ENCODE data around the gene GIT2.

DNA sequence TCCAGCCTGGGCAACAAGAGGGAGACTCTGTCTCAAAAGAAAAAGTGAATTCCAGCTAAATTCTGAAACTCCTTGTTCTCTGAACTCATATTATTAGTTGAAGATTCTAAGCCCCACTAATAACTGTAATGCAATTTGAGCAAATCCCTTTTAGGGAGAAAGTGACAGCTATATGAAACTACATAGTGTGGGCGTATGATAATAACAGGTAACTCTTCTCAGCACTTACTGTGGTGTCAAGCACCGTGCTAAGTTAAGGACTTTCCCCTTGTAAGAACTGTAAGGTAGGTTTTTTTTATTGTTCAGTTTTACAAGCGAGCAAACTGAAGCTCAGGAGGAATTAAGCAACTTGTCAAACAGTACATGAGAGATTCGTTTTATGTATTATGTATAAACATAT lies 8.4 kb upstream of the GIT2 start:
- TF ChIP-seq, protein P1, sequence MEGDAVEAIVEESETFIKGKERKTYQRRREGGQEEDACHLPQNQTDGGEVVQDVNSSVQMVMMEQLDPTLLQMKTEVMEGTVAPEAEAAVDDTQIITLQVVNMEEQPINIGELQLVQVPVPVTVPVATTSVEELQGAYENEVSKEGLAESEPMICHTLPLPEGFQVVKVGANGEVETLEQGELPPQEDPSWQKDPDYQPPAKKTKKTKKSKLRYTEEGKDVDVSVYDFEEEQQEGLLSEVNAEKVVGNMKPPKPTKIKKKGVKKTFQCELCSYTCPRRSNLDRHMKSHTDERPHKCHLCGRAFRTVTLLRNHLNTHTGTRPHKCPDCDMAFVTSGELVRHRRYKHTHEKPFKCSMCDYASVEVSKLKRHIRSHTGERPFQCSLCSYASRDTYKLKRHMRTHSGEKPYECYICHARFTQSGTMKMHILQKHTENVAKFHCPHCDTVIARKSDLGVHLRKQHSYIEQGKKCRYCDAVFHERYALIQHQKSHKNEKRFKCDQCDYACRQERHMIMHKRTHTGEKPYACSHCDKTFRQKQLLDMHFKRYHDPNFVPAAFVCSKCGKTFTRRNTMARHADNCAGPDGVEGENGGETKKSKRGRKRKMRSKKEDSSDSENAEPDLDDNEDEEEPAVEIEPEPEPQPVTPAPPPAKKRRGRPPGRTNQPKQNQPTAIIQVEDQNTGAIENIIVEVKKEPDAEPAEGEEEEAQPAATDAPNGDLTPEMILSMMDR (IDR thresholded peaks at IDR 0.05; ENCODE audit: low read length), result no peak
- TF ChIP-seq EZH2 (optimal IDR thresholded peaks at IDR 0.05; ENCODE audit: low read depth, low read length) (no peak), EZH2phosphoT487 (IDR thresholded peaks at IDR 0.05; ENCODE audit: low read length) (no peak)

Data from MM.1S (cell line).